HL-60 (cell line): ENCODE data around the gene EYS.

Experiments used
- CTCF ChIP-seq: IDR thresholded peaks from one replicate; pipeline ENCODE4 v1.5.1; 2011; ENCODE audit warnings: low read length, control low read depth, inconsistent platforms; ENCODE audit not compliant: insufficient read depth
- GABPA ChIP-seq: IDR thresholded peaks from 2 replicates; pipeline ENCODE4 v1.6.1; 2012; ENCODE audit warnings: low read depth
- POLR2AphosphoS5 ChIP-seq: IDR thresholded peaks from 2 replicates; pipeline ENCODE4 v1.6.1; 2012; ENCODE audit warnings: low read depth
- REST ChIP-seq: IDR thresholded peaks from 2 replicates; pipeline ENCODE4 v1.6.1; 2012; ENCODE audit warnings: low read depth; ENCODE audit not compliant: insufficient replicate concordance
- SPI1 ChIP-seq: IDR thresholded peaks from 2 replicates; pipeline ENCODE4 v1.6.1; 2012; ENCODE audit warnings: low read depth, mild to moderate bottlenecking, borderline replicate concordance

GRCh38 chr6:64949257-64949656, 757.8 kb downstream of the EYS start:
- TF ChIP-seq REST (no peak), CTCF (no peak), POLR2AphosphoS5 (no peak), GABPA (no peak), SPI1 (no peak)
